Activated naive CD4-positive, alpha-beta T cell treated with anti-CD3 and anti-CD28 coated beads, Interleukin-2, amount 50 U/mL, for 24 hours (primary cell): ENCODE measurements around the gene CAPN11.
A peak's percentile ranks its signal among the peaks of the same experiment; 100 is the strongest.

ENCODE experiments used
- H3K27ac Mint-ChIP-seq: one replicate; pipeline ENCODE4 v1.8.0; 2021; ENCODE audit warnings: mild to moderate bottlenecking, mixed read lengths
- H3K27me3 Mint-ChIP-seq: one replicate; pipeline ENCODE4 v1.8.0; 2021; ENCODE audit warnings: mixed read lengths
- H3K36me3 Mint-ChIP-seq: one replicate; pipeline ENCODE4 v1.8.0; 2021; ENCODE audit warnings: mixed read lengths
- H3K4me1 Mint-ChIP-seq: one replicate; pipeline ENCODE4 v1.8.0; 2021; ENCODE audit warnings: mixed read lengths
- H3K4me3 Mint-ChIP-seq: one replicate; pipeline ENCODE4 v1.8.0; 2021; ENCODE audit warnings: mild to moderate bottlenecking, mixed read lengths
- H3K9me3 Mint-ChIP-seq: one replicate; pipeline ENCODE4 v1.8.0; 2021; ENCODE audit warnings: mixed read lengths

CAPN11 gene

DNA sequence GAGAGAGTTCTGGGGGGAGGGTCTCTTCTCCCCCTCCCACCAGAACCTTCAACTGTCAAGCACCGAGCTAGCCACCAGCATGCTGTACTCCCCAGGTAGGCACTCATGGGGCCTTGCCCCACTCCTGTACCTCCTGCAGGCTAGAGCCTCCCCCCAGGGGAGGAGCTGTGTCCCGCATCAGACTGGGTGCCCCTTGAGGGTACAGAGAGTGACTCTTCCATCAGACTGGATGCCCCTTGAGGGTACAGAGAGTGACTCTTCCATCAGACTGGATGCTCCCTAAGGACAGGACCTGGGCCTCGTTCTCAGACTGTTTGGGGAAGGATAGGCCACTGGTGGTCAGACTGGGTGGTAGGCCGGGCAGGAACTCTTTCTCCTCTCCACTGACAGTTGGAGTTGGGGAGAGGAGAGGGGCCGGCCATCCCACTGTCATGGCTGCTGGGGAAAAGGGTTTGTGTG is at the start of gene CAPN11:
CAPN11 (plus strand) TSS at position 51 of the 459 bp plus-strand sequence; CDS start at position 80, 29 bp downstream.
- Mint-ChIP-seq H3K4me3 (no peak within 1 kb of the TSS), H3K4me1 (no peaks in the 10 kb centered on the region), H3K9me3 (no peaks in the 10 kb centered on the region), H3K27ac (no peak within 1 kb of the TSS), H3K27me3 (no peaks in the 10 kb centered on the region), H3K36me3 (no peaks in the 10 kb centered on the region)

DNA sequence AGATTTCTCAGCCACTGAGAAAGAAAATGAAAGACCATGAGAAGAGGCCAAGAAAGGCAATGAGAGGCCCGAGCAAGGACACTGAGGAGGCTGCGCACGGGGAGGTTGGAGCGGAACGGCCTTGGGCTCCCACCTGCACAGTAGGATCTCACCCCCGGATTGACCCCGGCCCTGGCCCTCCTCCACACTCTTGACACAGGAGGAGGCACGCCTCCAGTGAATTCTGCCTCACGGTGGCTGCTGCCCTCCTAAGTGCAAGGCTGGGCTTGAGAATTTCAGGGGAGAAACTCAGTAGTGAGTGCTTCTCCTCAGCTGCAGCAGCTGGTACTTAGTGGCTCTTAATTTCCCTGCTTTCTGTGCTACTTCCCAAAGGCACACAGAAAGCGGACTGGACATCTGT is 49.4 kb upstream of the CAPN11 start:
- no peak overlapping the region for H3K4me3 Mint-ChIP-seq
- H3K36me3 Mint-ChIP-seq, result peaks cover 12% of the 10 kb centered on the region
- no peak overlapping the region for H3K27ac Mint-ChIP-seq
- peaks cover 10% of the 10 kb centered on the region for H3K4me1 Mint-ChIP-seq
- no peaks in the 10 kb centered on the region for H3K27me3 Mint-ChIP-seq
- no peaks in the 10 kb centered on the region for H3K9me3 Mint-ChIP-seq

DNA sequence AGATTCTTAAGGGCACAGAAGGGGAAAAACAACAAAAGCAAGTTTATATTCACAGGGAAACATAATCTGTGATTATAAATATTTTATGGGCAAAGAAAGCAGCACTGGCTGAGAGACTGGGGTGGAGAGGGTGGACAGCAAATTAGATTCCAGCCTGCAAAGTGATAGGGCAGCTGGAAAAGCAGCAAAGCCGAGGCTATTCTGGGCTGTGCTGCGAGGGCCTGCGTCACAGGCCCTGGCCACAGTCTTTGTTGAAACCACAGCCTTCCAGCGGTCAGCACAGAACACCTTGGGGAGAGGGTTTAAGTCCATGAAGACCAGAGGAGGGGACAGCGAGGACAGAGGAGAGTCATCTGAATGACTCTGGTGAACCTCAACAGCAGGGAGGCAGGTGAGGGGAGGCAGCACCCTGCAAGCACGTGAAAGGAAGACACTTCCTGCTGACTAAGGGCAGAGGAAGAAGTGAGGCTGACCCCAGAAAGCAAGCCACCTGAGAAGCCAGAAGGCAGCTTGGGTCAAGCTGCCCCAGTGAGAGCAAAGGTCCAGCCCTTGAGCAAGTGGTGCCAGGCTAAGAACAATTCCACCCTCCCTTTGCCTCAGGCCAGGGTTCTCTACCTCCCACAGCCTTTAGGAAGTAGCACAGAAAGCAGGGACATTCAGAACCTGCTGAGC is 48.5 kb upstream of the CAPN11 start:
- H3K27ac Mint-ChIP-seq, result no peak overlapping the region
- no peaks in the 10 kb centered on the region for H3K9me3 Mint-ChIP-seq
- peaks cover 11% of the 10 kb centered on the region for H3K4me1 Mint-ChIP-seq
- H3K36me3 Mint-ChIP-seq, result peaks cover 14% of the 10 kb centered on the region
- no peak overlapping the region for H3K4me3 Mint-ChIP-seq
- no peaks in the 10 kb centered on the region for H3K27me3 Mint-ChIP-seq

DNA sequence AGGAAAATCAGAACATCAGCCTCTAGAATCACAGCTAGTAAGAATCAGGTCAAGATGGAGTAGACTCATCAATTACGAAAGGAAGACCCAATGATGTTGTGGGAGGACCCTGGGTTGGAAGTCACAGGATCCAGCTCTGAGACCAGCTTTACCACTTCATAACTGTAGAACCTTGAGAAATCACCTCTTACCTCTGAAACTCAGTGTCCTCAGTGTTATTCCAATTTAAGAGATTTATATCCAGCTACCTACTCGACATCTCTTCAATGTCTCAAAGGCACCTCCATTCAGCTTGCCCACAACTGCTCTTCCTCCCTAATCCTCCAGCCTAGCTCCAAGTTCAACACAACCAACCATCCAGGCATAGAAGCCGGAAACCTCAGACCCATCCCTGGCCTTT is 47.7 kb upstream of the CAPN11 start:
- no peaks in the 10 kb centered on the region for H3K27me3 Mint-ChIP-seq
- no peak overlapping the region for H3K4me3 Mint-ChIP-seq
- H3K9me3 Mint-ChIP-seq, result no peaks in the 10 kb centered on the region
- peaks cover 18% of the 10 kb centered on the region for H3K4me1 Mint-ChIP-seq
- H3K36me3 Mint-ChIP-seq, result peaks cover 16% of the 10 kb centered on the region
- no peak overlapping the region for H3K27ac Mint-ChIP-seq

DNA sequence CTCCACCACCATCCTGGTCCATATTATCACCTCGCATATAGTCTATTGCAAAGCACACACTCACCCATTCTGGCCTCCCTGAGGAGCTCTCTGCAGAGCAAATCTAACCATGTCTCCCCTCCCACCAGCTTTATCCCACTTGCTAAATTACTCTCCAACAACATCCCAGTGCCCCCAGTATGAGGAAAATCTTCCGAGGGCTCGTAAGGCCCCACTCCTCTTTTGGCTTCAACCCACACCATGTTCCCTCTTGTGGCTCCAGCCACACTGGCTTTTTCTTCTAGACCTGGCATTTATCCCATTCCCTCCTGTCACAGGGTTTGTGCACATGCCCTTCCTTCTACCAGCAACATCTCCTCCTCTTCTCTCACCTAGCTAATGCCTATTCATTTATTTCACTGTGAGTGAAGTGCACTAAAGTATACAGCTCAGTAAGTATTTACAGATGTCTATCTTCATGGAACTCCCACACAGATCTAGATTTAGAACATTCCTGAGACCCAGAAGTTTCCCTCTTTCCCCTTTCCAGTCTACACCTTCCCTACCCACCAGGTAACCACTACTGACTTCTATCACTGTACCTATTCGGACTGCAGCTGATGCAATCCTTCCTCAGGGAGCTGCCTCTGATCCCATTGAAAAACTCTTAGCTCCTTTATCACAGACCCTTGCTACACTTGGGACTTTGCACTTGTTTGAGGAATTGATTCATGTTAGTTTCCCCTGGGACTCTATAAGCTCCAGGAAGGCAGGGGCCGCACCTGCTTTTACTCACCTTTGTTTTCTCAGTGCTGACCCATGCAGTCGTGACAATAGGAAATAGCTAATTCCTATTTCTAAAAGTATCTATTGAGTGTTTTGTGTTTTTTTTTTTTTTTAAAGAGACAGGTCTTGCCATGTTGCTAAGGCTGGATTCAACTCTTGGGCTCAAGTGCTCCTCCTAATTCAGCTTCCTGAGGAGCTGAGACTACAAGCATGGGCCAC is 46.9 kb upstream of the CAPN11 start:
- H3K36me3 Mint-ChIP-seq, result peaks cover 16% of the 10 kb centered on the region
- no peak overlapping the region for H3K27ac Mint-ChIP-seq
- no peak overlapping the region for H3K4me3 Mint-ChIP-seq
- H3K4me1 Mint-ChIP-seq, result peaks cover 25% of the 10 kb centered on the region
- no peaks in the 10 kb centered on the region for H3K9me3 Mint-ChIP-seq
- H3K27me3 Mint-ChIP-seq, result no peaks in the 10 kb centered on the region

DNA sequence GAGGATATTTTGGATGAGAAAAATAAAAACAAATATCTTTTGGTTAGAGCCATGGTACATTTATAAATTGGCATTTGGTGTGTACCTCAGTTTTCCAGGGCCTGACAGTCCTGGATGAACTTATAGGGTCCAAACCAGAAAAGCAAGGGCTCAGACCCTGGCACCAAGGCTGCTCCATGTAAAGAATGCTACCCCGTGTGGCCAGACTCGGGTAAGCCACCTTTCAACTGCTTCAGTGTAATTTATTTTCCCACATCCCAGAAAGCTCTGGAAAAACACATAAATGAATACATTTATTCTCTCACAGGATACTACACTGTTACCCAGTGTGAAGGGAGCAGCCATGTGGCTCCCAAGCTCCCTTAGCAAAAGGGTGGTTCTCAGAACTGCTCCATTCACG is 45.2 kb upstream of the CAPN11 start:
- Mint-ChIP-seq H3K27me3 (no peaks in the 10 kb centered on the region), H3K4me3 (no peak overlapping the region), H3K9me3 (no peaks in the 10 kb centered on the region), H3K4me1 (peaks cover 41% of the 10 kb centered on the region), H3K27ac (no peak overlapping the region), H3K36me3 (peaks cover 16% of the 10 kb centered on the region)

DNA sequence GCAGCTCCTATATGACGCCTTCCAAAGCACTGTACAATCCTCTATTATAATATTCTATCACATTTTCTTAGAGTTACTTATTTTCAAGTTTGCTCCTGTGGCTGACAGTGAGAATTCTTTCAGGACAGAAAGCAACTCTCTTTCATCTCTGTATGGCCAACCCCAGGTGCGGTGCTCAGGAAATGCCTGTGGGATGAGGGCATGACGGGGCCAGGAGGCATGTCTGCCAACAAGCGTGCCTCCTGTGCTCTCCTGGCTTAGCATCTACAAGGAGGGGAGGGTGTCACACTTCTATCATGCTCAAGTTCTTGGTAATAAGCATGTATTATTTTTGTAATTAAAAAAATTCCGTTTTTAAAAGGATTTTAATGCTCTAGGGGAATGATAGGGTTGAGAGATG is 42.8 kb upstream of the CAPN11 start:
- Mint-ChIP-seq H3K27me3 (no peaks in the 10 kb centered on the region), H3K4me3 (no peak overlapping the region), H3K9me3 (no peaks in the 10 kb centered on the region), H3K36me3 (peaks cover 16% of the 10 kb centered on the region), H3K4me1 (peaks cover 59% of the 10 kb centered on the region), H3K27ac (no peak overlapping the region)

DNA sequence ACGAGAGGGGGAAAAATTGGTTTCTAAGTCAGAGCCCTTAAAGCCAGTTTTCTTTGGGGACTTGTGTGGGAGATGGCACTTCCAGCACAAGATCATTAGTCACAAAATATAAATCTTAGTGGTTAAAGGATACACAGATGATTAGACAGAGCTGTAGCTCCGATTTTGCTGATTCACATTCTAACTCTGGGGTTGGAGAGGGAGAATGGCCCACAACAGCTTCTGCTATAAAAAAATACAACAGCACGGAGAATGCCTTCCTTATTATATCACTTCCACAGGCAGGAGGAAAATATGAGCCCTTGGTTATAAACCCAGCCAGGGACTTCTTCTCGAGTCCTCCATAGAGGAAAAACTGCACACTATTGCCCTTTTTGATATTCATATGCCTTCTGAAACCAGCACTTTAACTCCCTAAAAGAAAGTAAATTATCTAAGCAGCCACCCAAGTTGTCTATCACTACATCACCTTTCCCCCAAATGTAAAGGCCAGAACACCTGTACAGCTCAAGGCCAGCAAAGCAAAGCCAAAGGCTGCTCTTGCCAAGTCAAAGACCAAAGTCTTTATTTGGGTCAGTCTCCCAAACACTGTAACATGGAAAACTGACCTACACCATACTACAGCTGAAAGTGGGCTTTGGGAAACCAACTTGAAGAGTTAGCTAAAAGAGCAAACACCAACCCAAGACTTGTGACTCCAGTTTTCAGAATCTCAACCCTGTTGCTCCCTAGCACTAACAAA is 41.8 kb upstream of the CAPN11 start:
- Mint-ChIP-seq H3K4me1 (peaks cover 61% of the 10 kb centered on the region), H3K4me3 (no peak overlapping the region), H3K27me3 (no peaks in the 10 kb centered on the region), H3K9me3 (no peaks in the 10 kb centered on the region), H3K36me3 (peaks cover 12% of the 10 kb centered on the region), H3K27ac (no peak overlapping the region)

DNA sequence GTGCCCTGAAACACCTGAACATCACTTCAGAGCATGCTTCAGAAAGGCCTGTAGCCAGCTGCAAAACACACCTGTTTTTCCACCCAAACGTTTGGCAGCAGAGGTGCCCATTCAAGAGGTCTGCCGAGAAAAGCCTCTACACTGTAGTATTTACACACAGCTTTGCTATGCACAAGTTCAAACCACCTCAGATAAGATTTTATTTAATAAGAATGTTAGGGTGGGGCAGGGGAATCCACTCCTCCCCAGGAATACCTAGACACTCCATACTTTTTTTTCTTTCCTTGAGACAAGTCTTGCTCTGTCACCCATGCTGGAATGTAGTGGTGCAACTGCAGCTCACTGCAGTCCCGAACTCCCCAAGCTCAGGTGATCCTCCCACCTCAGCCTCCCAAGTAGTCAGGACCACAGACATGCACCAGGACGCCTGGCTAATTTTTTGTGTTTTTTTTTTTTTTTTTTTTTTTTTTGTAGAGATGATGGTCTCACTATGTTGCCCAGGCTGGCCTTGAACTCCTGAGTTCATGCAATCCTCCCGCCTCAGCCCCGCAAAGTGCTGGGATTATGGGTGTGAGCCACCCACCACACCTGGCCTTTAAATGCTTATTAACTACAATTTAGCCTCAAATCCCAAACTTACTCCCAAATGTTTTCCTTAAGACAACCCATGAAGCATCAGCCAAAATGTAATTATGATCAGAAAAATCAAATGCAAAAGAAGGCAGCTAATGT is 41.1 kb upstream of the CAPN11 start:
- Mint-ChIP-seq H3K4me1 (peaks cover 60% of the 10 kb centered on the region), H3K4me3 (no peak overlapping the region), H3K27ac (no peak overlapping the region), H3K9me3 (no peaks in the 10 kb centered on the region), H3K36me3 (peaks cover 7% of the 10 kb centered on the region), H3K27me3 (no peaks in the 10 kb centered on the region)

DNA sequence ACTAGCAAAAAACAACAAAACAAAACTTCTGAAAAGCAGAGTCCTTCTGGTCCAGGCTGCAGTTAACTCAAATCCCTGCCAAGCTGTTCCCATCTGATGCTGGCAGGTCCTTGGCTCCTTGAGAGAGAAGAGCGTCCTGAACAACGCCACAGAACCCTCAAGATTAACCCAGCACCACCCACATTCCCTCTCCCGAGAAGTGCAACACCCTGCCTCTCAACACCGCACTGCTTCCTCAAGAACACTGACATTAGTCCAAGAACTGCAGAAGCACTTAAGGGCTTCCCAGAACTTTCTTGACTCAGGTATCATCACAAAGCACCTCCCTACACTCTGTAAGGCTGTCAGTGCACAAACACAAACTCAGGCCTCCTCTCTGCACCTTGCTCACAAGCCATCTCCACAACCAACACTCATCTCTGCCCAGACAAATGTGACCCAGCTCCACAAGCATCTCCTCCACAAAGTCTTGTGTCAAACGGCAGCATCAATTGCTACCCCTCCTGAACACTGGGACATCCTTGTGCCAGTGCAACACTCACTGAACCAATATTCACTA is 38.8 kb upstream of the CAPN11 start:
- Mint-ChIP-seq H3K9me3 (no peaks in the 10 kb centered on the region), H3K27ac (no peak overlapping the region), H3K4me1 (peaks cover 82% of the 10 kb centered on the region), H3K27me3 (no peaks in the 10 kb centered on the region), H3K36me3 (peaks cover 4% of the 10 kb centered on the region), H3K4me3 (no peak overlapping the region)

DNA sequence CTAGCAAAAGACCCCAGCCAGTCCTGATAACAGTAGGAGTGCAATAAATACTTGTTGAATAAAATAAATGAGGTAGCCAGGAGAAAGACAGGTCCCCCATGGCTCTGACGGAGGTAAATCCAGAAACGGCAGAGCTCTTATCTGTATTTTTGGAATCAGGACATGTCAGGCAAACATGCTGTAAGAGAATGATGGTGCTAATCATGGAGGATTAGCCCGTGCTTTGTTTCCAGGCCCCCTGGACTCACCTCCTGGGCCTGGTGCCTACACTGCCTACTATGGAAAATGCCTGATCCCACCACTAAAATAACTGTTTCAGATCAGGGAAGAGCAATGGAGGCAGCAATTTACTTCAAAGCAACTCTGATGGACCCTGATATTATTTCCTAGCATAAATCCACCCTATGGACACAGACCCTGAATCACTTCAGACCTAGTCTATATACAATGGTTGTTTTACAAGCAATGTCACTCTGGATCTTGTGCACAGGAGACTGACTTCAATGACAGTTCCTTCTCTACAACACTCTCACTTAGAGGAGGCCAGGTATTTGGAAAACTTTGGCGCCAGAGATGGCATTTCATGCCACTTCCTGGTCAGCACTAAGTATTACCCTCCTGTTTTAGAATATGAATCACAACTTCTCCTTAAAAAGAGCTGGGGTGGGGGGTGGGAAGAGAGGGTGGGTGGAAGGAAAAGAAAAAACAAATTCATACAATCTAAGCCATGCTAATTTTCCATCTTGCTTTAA is 37.8 kb upstream of the CAPN11 start:
- Mint-ChIP-seq H3K36me3 (peaks cover 3% of the 10 kb centered on the region), H3K27ac (no peak overlapping the region), H3K4me3 (no peak overlapping the region)

DNA sequence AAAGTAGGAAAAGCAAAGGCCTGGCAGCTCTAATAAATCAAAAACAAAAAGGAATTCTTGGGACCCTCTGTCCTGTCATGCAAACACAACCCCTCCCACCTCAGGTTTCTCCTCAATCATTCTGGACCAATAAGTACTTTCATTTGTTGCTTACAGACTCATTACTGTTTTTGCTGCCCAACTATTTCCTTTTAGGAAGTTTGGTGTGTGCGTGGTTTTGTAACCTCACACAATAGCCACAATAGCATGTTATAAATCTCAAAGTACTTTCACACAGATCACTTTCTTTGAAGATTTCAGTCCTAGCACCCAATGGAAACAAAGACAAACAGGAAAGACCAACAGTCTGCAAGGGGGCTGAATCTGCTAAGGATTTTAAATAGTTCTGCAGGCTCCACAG is 35.8 kb upstream of the CAPN11 start:
- Mint-ChIP-seq H3K9me3 (no peaks in the 10 kb centered on the region), H3K4me1 (peaks cover 76% of the 10 kb centered on the region), H3K27ac (peak overlapping the region; percentile 1), H3K4me3 (peak overlapping the region; percentile 71), H3K27me3 (no peaks in the 10 kb centered on the region), H3K36me3 (peaks cover 4% of the 10 kb centered on the region)

More for the DNA sequence above, 37.8 kb upstream of the CAPN11 start:
- H3K9me3 Mint-ChIP-seq, result no peaks in the 10 kb centered on the region
- H3K27me3 Mint-ChIP-seq, result no peaks in the 10 kb centered on the region
- H3K4me1 Mint-ChIP-seq, result peaks cover 83% of the 10 kb centered on the region

DNA sequence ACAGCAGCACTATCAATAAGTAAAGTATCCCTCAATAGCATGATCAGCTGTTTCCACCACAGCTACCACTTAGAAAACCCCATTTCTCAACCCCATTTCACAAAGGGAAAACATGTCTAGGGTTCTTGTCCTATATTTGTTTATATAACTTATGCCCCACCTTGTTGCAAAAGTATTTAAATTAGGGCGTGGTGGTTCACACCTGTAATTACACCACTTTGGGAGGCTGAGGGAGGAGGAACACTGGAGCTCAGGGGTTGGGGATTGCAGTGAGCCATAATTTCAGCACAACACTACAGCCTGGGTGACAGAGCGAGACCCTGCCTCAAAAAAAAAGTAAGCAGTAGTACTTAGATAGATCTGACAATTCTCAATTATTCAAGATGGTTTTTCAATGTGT is 35.1 kb upstream of the CAPN11 start:
- H3K36me3 Mint-ChIP-seq, result peaks cover 4% of the 10 kb centered on the region
- H3K27ac Mint-ChIP-seq, result no peak overlapping the region
- H3K4me3 Mint-ChIP-seq, result peak overlapping the region; percentile 71
- no peaks in the 10 kb centered on the region for H3K27me3 Mint-ChIP-seq
- H3K9me3 Mint-ChIP-seq, result no peaks in the 10 kb centered on the region
- H3K4me1 Mint-ChIP-seq, result peaks cover 69% of the 10 kb centered on the region
